Muscle of back (tissue), 10 donors: ENCODE results near the gene TSC2. TPM values are rescaled to one million over a fixed set of nuclear protein-coding genes. Genes with fewer than 3 reads are reported as not detected.

Source experiments
- polyA plus RNA-seq, 10 donors: library from polyadenylated mRNA; unstranded; fragments of 120-200 nt; gene quantifications; one replicate each; pipeline ENCODE4 v1.2.1, GENCODE V29; 2013; ENCODE audit not compliant: insufficient read length in 10 of 10

The TSC2 gene
- polyA plus RNA-seq, 10 donors = 62.2 to 104 (median 75.1) TPM

Other genes with a start within 250 kb of the TSC2 start
- 10 to 100 TPM; 28.9 to 45.3 (median 35.9) TPM for gene HAGH, start 221.2 kb upstream of the TSC2 start, polyA plus RNA-seq
- gene FAHD1, start 220.8 kb upstream of the TSC2 start, polyA plus RNA-seq = 10 to 100 TPM; 14.5 to 25.5 (median 18.7) TPM
- 1 to 10 TPM in 1 of 10 donors, under 1 TPM in 8, not detected in 1; 0.08 to 2.4 (median 0.50) TPM for gene MEIOB, start 175.8 kb upstream of the TSC2 start, polyA plus RNA-seq
- gene HS3ST6, start 129.6 kb upstream of the TSC2 start, polyA plus RNA-seq = 1 to 10 TPM in 2 of 10 donors, not detected in 8; 1.6 to 4.3 TPM
- gene MSRB1, start 104.8 kb upstream of the TSC2 start, polyA plus RNA-seq = 10 to 100 TPM; 17.6 to 40.8 (median 27.6) TPM
- 10 to 100 TPM in 9 of 10 donors, 1 to 10 TPM in 1; 9.1 to 73.5 (median 46.2) TPM for gene RPL3L, start 93.3 kb upstream of the TSC2 start, polyA plus RNA-seq
- 100 to 1,000 TPM; 111 to 148 (median 127) TPM for gene NDUFB10, start 88.4 kb upstream of the TSC2 start, polyA plus RNA-seq
- gene RPS2, start 83.2 kb upstream of the TSC2 start, polyA plus RNA-seq = 1,000 to 10,000 TPM; 2,391 to 3,374 (median 3,214) TPM
- not detected for gene RNF151, start 81.1 kb upstream of the TSC2 start, polyA plus RNA-seq
- gene TBL3, start 75.9 kb upstream of the TSC2 start, polyA plus RNA-seq = 10 to 100 TPM; 18.7 to 35.0 (median 27.8) TPM
- gene NOXO1, start 66.5 kb upstream of the TSC2 start, polyA plus RNA-seq = 1 to 10 TPM in 4 of 10 donors, under 1 TPM in 6; 0.18 to 1.5 (median 0.77) TPM
- 10 to 100 TPM; 12.4 to 18.7 (median 15.5) TPM for gene GFER, start 63.8 kb upstream of the TSC2 start, polyA plus RNA-seq
- 1 to 10 TPM in 5 of 10 donors, under 1 TPM in 5; 0.46 to 2.1 (median 0.98) TPM for gene SYNGR3, start 58.0 kb upstream of the TSC2 start, polyA plus RNA-seq
- 10 to 100 TPM; 13.7 to 25.1 (median 18.8) TPM for gene ZNF598, start 38.2 kb upstream of the TSC2 start, polyA plus RNA-seq
- gene NPW, start 28.2 kb upstream of the TSC2 start, polyA plus RNA-seq = 1 to 10 TPM in 6 of 10 donors, under 1 TPM in 4; 0.59 to 4.1 (median 1.3) TPM
- 10 to 100 TPM; 28.3 to 62.6 (median 36.9) TPM for gene NHERF2, start 21.1 kb upstream of the TSC2 start, polyA plus RNA-seq
- gene NTHL1, start 151 bp upstream of the TSC2 start, polyA plus RNA-seq = 10 to 100 TPM in 5 of 10 donors, 1 to 10 TPM in 5; 7.4 to 16.9 (median 10.3) TPM
- gene PKD1, start 87.9 kb downstream of the TSC2 start, polyA plus RNA-seq = 100 to 1,000 TPM in 9 of 10 donors, 10 to 100 TPM in 1; 86.8 to 161 (median 120) TPM
- gene RAB26, start 100.6 kb downstream of the TSC2 start, polyA plus RNA-seq = 1 to 10 TPM in 3 of 10 donors, under 1 TPM in 7; 0.33 to 1.7 (median 0.53) TPM
- 10 to 100 TPM; 37.8 to 52.6 (median 44.7) TPM for gene TRAF7, start 107.8 kb downstream of the TSC2 start, polyA plus RNA-seq
- 1 to 10 TPM in 9 of 10 donors, under 1 TPM in 1; 0.94 to 2.7 (median 1.5) TPM for gene CASKIN1, start 148.6 kb downstream of the TSC2 start, polyA plus RNA-seq
- gene MLST8, start 157.5 kb downstream of the TSC2 start, polyA plus RNA-seq = 10 to 100 TPM; 24.4 to 38.7 (median 30.7) TPM
- gene BRICD5, start 162.9 kb downstream of the TSC2 start, polyA plus RNA-seq = 1 to 10 TPM; 3.5 to 8.0 (median 5.4) TPM
- 10 to 100 TPM; 11.2 to 15.4 (median 13.4) TPM for gene PGP, start 166.9 kb downstream of the TSC2 start, polyA plus RNA-seq
- gene E4F1, start 175.6 kb downstream of the TSC2 start, polyA plus RNA-seq = 10 to 100 TPM in 8 of 10 donors, 1 to 10 TPM in 2; 9.4 to 20.1 (median 12.8) TPM
- 1 to 10 TPM in 2 of 10 donors, under 1 TPM in 8; 0.35 to 1.1 (median 0.71) TPM for gene DNASE1L2, start 188.5 kb downstream of the TSC2 start, polyA plus RNA-seq
- 10 to 100 TPM; 42.8 to 59.2 (median 49.0) TPM for gene ECI1, start 203.6 kb downstream of the TSC2 start, polyA plus RNA-seq
- 100 to 1,000 TPM; 136 to 186 (median 165) TPM for gene RNPS1, start 220.1 kb downstream of the TSC2 start, polyA plus RNA-seq